Activated CD8-positive, alpha-beta memory T cell treated with anti-CD3 and anti-CD28 coated beads for 4 hours (primary cell): Measurements from ENCODE around the gene MED16.
"Not testable (repeated sequence)": the region's sequence is repeated elsewhere in the genome, so short reads cannot be mapped to it uniquely, and the experiment has no call there.

Experiments used
- DNase-seq, 2 donors: peaks; one replicate each; pipeline ENCODE4 v3.0.0-alpha.2; 2020; ENCODE audit warnings: low read depth in 2 of 2

Gene MED16

DNA sequence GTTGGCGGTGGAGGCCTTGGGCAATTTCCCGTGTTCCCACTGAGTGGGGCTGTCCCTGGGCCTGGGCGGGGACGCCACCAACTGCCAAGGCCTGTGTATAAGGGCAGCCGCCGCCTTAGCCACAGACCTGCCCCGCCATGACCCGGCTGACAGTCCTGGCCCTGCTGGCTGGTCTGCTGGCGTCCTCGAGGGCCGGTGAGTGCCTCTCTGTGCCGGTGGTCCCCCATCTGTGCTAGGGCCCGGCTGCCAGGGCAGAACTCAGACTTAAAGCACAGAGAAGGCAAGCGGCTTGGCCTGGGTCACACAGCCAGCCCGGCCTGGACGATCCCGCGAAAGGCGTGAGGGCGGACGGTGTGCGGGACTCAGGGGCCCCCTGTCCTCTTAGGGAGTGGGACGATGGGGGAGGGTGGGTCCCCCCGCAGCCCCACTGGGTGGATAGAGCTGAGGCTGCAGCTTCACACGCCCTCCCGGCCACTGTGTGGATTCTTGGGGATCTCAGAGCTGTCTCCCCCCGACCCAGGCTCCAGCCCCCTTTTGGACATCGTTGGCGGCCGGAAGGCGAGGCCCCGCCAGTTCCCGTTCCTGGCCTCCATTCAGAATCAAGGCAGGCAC is 65.2 kb downstream of the MED16 start, which contains the start of gene AZU1:
AZU1 (plus strand) TSS at position 128 of the 612 bp plus-strand sequence; CDS start at position 138, 10 bp downstream.
- DNase-seq: no peak

DNA sequence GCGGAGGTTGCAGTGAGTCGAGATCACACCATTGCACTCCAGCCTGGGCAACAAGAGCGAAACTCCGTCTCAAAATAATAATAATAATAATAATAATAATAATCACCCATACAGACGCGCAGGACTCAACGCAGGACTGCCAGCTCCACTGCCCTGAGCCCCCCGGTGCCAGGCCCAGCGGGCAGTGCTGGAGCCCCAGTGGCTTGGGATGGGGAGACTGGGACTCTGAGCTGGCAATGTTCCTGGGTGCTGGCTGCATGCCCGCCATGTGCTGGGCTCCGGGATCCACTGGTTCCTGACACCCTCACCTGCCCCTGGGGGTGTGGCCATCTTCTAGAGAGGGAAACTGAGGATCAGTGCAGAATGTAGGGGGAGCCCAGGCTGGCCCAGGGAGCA is 65.7 kb downstream of the MED16 start:
- no peak for DNase-seq

DNA sequence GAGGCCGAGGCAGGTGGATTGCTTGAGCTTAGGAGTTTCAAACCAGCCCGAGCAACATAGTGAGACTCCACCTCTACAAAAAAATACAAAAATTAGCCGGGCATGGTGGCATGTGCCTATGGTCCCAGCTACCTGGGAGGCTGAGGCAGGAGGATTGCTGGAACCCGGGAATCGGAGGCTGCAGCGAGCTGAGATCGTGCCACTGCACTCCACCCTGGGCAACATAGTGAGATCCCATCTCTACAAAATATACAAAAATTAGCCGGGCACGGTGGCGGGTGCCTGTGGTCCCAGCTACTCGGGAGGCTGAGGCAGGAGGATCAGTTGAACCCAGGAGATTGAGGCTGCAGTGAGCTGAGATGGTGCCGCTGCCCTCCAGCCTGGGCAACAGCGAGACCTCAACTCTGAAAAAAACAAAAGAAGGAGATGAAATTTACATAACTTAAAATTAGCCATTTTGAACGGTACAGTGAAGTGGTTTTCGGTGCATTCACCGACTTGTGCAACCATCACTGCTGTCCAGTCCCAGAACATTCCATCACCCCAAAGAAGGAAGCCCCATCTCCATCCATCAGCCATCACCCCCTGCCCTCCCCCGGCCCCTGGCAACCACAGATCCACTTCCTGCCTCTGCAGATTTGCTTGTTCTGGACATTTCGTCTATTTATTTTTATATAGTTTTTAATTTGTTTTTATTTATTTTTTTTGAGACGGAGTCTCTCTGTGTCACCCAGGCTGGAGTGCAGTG is 66.9 kb downstream of the MED16 start:
- DNase-seq: no peak

DNA sequence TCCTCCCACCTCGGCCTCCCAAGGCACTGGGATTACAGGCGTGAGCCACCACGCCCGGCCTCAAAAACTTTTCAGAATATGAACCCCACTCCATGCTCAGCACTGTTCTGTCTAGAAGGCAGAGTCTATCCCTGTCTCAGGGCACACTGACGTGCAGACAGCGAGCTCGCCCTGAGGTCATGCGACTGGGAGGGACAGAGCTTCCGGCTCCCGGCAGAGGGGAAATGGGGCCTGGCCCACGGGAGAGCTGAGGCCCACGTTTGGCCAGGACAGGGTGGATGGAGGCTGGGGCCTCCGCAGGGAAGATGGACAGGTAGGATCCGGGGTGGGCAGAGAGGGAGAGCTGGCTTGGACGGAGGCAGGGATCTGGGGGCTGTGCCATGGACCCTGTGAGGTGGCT is 68.1 kb downstream of the MED16 start:
- DNase-seq: no peak

DNA sequence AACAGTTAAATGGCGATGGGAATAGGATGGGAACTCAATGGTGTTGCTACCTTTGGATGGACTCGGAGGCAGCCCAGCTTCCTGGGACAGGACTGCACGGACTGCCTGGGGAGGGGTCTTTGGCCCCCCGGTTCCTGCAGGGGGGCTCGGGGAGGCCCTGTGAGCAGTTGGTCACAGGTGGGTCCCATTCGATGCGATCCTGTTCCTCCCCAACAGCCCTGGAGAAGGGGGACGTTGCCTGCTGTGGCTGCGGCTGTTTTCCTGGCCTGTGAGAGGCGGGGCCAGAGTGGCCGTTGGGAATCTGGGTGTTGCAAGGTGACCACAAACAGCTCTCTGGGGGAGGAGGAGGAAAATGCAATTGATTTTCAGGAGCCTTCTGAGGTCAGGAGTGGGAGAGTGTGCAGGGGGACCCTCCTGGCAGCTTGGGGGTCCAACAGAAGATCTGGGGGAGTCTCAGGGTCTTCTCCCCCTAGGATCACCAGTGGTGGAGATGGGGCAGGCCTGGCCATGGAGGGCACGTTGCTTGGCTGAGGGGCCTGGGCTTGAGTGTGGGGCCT is 69.3 kb downstream of the MED16 start:
- no peak for DNase-seq

DNA sequence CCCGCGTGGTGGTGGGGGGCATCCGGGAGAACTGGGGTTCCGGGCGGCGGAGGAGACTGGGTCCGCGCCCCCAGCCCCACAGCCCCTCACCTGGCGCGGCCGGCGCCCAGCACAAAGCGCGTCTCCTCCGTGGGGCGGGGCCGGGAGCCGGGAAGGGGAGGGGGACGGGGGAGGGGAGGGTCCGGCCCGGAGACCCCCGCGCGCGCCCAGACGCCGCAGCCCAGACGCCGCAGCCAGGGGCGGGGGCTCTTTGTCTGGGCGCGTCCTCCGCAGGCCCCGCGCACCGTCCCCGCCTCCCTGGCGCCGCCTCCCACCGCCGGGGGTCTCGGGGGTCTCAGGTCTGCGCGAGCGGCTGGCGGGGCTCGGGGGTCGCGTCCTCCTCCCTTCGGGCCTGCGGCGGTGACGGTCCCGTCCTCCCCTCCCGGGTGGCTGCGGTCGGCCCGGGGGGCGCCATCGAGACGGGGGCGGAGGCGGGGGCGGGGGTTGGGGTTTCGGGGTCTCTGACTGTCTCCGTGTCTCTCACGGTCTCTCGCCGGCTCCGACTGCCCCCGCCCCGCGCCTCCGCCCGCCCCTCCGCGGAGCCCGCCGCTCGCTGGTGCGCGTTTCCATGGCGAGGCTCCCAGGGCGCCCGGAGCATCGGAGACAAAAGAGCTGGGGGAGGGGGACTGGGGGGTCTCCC is 71.0 kb downstream of the MED16 start, which contains the start of gene PLPPR3:
PLPPR3 (minus strand) TSS at position 131 of the 679 bp plus-strand sequence. CDS start 396 bp downstream, outside the sequence.
- DNase-seq: no peak

DNA sequence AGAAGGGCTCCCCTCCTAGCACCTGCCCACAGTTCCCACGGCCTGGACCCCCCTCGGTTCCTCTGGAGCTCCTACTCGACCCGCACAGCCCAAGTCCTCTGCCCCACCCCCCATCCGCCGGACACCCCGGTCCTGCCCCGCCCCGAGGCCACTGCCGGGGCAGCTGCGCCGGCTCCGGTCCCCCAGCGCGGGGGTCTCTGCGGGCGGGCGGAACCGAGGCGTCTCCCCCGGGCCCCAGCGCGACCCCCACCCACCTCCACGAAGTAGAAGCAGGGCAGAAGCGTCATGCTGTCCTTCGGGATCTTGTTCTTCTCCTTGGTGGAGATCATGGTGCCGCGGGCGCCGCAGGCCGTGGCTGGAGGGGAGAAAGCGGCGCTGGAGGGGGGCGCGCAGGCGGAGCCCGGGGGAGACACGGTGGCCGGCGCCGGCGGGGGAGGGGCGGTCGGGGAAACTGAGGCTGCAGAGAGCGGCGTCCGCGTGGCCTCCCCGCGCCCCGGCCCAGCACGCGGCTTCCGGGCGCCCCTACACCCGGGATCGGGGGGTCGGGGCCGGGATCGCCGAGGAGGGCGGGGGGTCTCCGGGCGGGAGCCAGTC is 71.7 kb downstream of the MED16 start:
- DNase-seq: no peak

DNA sequence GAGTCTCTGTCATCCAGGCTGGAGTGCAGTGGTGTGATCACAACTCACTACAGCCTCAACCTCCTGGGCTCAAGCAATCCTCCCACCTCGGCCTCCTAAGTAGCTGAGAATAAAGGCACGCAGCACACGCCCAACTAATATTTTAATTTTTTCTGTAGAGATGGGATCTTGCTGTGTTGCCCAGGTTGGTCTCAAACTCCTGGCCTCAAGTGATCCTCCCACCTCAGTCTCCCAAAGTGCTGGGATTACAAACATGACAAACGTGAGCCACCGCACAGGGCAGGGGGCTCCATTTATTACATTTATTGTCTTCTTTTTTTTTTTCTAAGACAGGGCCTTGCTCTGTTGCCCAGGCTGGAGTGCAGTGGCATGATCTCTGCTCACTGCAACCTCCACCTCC is 72.8 kb downstream of the MED16 start:
- DNase-seq: not testable (repeated sequence)
